Activated B cell treated with CpG ODN at 0.5 μM for 24 hours (primary cell): ENCODE measurements around the gene SLC35B2. TPM values are rescaled to one million over a fixed set of nuclear protein-coding genes. Genes with fewer than 3 reads are reported as not detected.

Experiments
- ATAC-seq: fragments of 200-7000 bp; cut with Tn5 transposase; one replicate; pipeline ENCODE4 v1.10.0; 2021; ENCODE audit warnings: low read depth, mild to moderate bottlenecking, moderate library complexity
- CTCF ChIA-PET: fragments of 350-600 bp; sonication (Branson Sonifier 250); formaldehyde crosslinking; loops from one replicate; lab custom pipeline; 2021; ENCODE audit warnings: antibody characterized with exemption; lab: Charles Lee
- POLR2A ChIA-PET: fragments of 350-600 bp; sonication (Branson Sonifier 250); formaldehyde crosslinking; loops from one replicate; lab custom pipeline; 2021; ENCODE audit warnings: antibody characterized with exemption; lab: Charles Lee
- DNase-seq: peaks from one replicate; pipeline ENCODE4 v3.0.0; 2022
- H3K27ac Mint-ChIP-seq: one replicate; pipeline ENCODE4 v1.8.0; 2020; ENCODE audit warnings: mixed read lengths
- H3K27me3 Mint-ChIP-seq: one replicate; pipeline ENCODE4 v1.8.0; 2021; ENCODE audit warnings: mixed read lengths
- H3K36me3 Mint-ChIP-seq: one replicate; pipeline ENCODE4 v1.8.0; 2021; ENCODE audit warnings: low read depth, mixed read lengths
- H3K4me1 Mint-ChIP-seq: one replicate; pipeline ENCODE4 v1.8.0; 2021; ENCODE audit warnings: mixed read lengths
- H3K4me3 Mint-ChIP-seq: one replicate; pipeline ENCODE4 v1.8.0; 2020; ENCODE audit warnings: mild to moderate bottlenecking, mixed read lengths
- H3K9me3 Mint-ChIP-seq: one replicate; pipeline ENCODE4 v1.8.0; 2020; ENCODE audit warnings: mixed read lengths
- CTCF ChIP-seq: fragments of 200-600 bp; IDR thresholded peaks from one replicate; pipeline ENCODE4 v1.8.0; 2022; ENCODE audit warnings: antibody characterized with exemption, mild to moderate bottlenecking
- intact Hi-C: fragments of 100-400 bp; cut with micrococcal nuclease; formaldehyde crosslinking; loops from one replicate; pipeline ENCODE4 v1.15.1; 2024
- total RNA-seq: library from RNA; stranded (reverse); gene quantifications from 2 replicates; pipeline ENCODE4 v1.2.3, GENCODE V29; 2022

Gene SLC35B2
- total RNA-seq, 1 donor from 2014 or later, result 29.1 TPM

- intact Hi-C loops, result loop anchor here (1.0 to 10.0 kb wide), 8 partner anchors 9 to 618 kb away; partner anchors contain the start of genes AARS2, GTPBP2, MRPL14 and SLC29A1
- Mint-ChIP-seq H3K27me3 (no peaks in the 10 kb centered on the region), H3K4me1 (peaks cover 56% of the 10 kb centered on the region), H3K27ac (peak within 1 kb of the TSS; percentile 99), H3K9me3 (no peaks in the 10 kb centered on the region), H3K4me3 (peak within 1 kb of the TSS; percentile 99), H3K36me3 (peaks cover 52% of the 10 kb centered on the region)
- DNase-seq (peak; percentile 88), ATAC-seq (peak; percentile 75)
- CTCF ChIA-PET, result interaction anchor here (1.0 to 4.7 kb wide), 6 partner anchors 10 to 22 kb away, joined by 3 to 31 read pairs (median 8); partner anchors contain the start of gene SLC35B2
- POLR2A ChIA-PET, result interaction anchor here (0.5 to 9.4 kb wide), 36 partner anchors 10 to 1585 kb away, joined by 3 to 549 read pairs (median 4); partner anchors contain the start of genes AARS2, CDC5L, GTPBP2 and MAD2L1BP
- no peak for TF ChIP-seq CTCF
Observed at GRCh38 chr6:44246663-44247337, 10.5 kb downstream of the SLC35B2 start, which contains the start of gene HSP90AB1. Gene HSP90AB1, plus strand, starts transcription at chr6:44247101. Its CDS starts 1,529 bp downstream, at chr6:44248630.

GRCh38 chr6:44245912-44246662 lies 11.2 kb downstream of the SLC35B2 start:
- Mint-ChIP-seq H3K27me3 (no peaks in the 10 kb centered on the region), H3K4me1 (peaks cover 50% of the 10 kb centered on the region), H3K36me3 (peaks cover 45% of the 10 kb centered on the region), H3K4me3 (peak overlapping the region; percentile 99), H3K9me3 (no peaks in the 10 kb centered on the region), H3K27ac (peak overlapping the region; percentile 99)
- no peak for TF ChIP-seq CTCF
- intact Hi-C loops, result loop anchor here (1.0 to 10.0 kb wide), 7 partner anchors 9 to 617 kb away; partner anchors contain the start of genes AARS2, GTPBP2, MRPL14 and SLC29A1
- ChIA-PET POLR2A (interaction anchor here (0.5 to 9.4 kb wide), 33 partner anchors 9 to 1586 kb away, joined by 3 to 549 read pairs (median 5); partner anchors contain the start of genes AARS2, CDC5L, GTPBP2 and MAD2L1BP), CTCF (interaction anchor here (0.9 to 4.7 kb wide), 10 partner anchors 10 to 73 kb away, joined by 3 to 31 read pairs (median 4); partner anchors contain the start of genes AARS2 and SLC35B2)
- DNase-seq (peak; percentile 95), ATAC-seq (peak; percentile 49)

- CTCF ChIA-PET, result interaction anchor here (0.9 to 4.7 kb wide), 7 partner anchors 9 to 72 kb away, joined by 3 to 31 read pairs (median 3); partner anchors contain the start of gene AARS2
- Mint-ChIP-seq H3K4me3 (peak overlapping the region; percentile 99), H3K36me3 (peaks cover 38% of the 10 kb centered on the region), H3K9me3 (no peaks in the 10 kb centered on the region), H3K27me3 (no peaks in the 10 kb centered on the region), H3K4me1 (peaks cover 44% of the 10 kb centered on the region), H3K27ac (peak overlapping the region; percentile 99)
- no peak for ATAC-seq
- no peak for DNase-seq
- TF ChIP-seq CTCF, result no peak
- POLR2A ChIA-PET, result interaction anchor here (0.8 to 9.4 kb wide), 13 partner anchors 8 to 670 kb away, joined by 3 to 549 read pairs (median 6); partner anchors contain the start of genes AARS2, GTPBP2, NFKBIE and SLC29A1
- intact Hi-C loops, result loop anchor here (10.0 kb wide), 1 partner anchor 471 kb away; the partner anchor contains the start of gene VEGFA
Observed at GRCh38 chr6:44245391-44245911, 11.9 kb downstream of the SLC35B2 start.

GRCh38 chr6:44243345-44243744 lies 14.0 kb downstream of the SLC35B2 start:
- Mint-ChIP-seq H3K9me3 (no peaks in the 10 kb centered on the region), H3K4me3 (no peak overlapping the region), H3K27me3 (no peaks in the 10 kb centered on the region), H3K27ac (no peak overlapping the region), H3K4me1 (peaks cover 26% of the 10 kb centered on the region), H3K36me3 (peaks cover 17% of the 10 kb centered on the region)
- no peak for DNase-seq
- CTCF ChIA-PET, result no interaction called here
- intact Hi-C loops, result loop anchor here (10.0 kb wide), 1 partner anchor 469 kb away; the partner anchor contains the start of gene VEGFA
- POLR2A ChIA-PET, result interaction anchor here (9.4 kb wide), 1 partner anchor 17 kb away, joined by 549 read pairs; the partner anchor contains the start of genes NFKBIE and SLC35B2
- TF ChIP-seq CTCF, result no peak
- no peak for ATAC-seq
